Calu3 (cell line): ENCODE measurements around the gene PURB. TPM values are rescaled to one million over a fixed set of nuclear protein-coding genes. Genes with fewer than 3 reads are reported as not detected.
A peak's percentile ranks its signal among the peaks of the same experiment; 100 is the strongest.

Experiments used
- BruUV-seq: library from RNA; stranded (reverse); fragments of 400-500 nt; replicated peaks from 2 replicates; lab custom pipeline; 2021; lab: Mats Ljungman, UMichigan
- CTCF ChIA-PET: fragments of 300-600 bp; sonication (Branson Sonifier 250); formaldehyde crosslinking; loops from one replicate; lab custom pipeline; 2022; ENCODE audit warnings: antibody characterized with exemption; lab: Charles Lee
- DNase-seq: peaks from one replicate; pipeline ENCODE4 v3.0.0; 2022
- H3K27ac Mint-ChIP-seq: one replicate; pipeline ENCODE4 v1.8.0; 2022; ENCODE audit warnings: mixed read lengths; ENCODE audit not compliant: unreplicated experiment
- H3K27me3 Mint-ChIP-seq: one replicate; pipeline ENCODE4 v1.8.0; 2022; ENCODE audit warnings: mixed read lengths; ENCODE audit not compliant: unreplicated experiment
- H3K36me3 Mint-ChIP-seq: one replicate; pipeline ENCODE4 v1.8.0; 2022; ENCODE audit warnings: mild to moderate bottlenecking, moderate library complexity, mixed read lengths; ENCODE audit not compliant: insufficient read depth, unreplicated experiment
- H3K4me1 Mint-ChIP-seq: one replicate; pipeline ENCODE4 v1.8.0; 2022; ENCODE audit warnings: mild to moderate bottlenecking, low read depth, mixed read lengths; ENCODE audit not compliant: unreplicated experiment
- H3K4me3 Mint-ChIP-seq: one replicate; pipeline ENCODE4 v1.8.0; 2022; ENCODE audit warnings: mild to moderate bottlenecking, low read depth, moderate library complexity, mixed read lengths; ENCODE audit not compliant: unreplicated experiment
- H3K9me3 Mint-ChIP-seq: one replicate; pipeline ENCODE4 v1.8.0; 2022; ENCODE audit warnings: low read depth, mixed read lengths; ENCODE audit not compliant: unreplicated experiment
- intact Hi-C: fragments of 100-400 bp; cut with micrococcal nuclease; formaldehyde crosslinking; loops from one replicate; pipeline ENCODE4 v1.10.0; 2022; ENCODE audit not compliant: unreplicated experiment
- total RNA-seq: library from RNA; stranded (reverse); gene quantifications from 2 replicates; pipeline ENCODE4 v1.2.3, GENCODE V29; 2022
- TF ChIP-seq, protein P1 (sequence below): fragments of 200-600 bp; IDR thresholded peaks from one replicate; pipeline ENCODE4 v1.8.0; 2022; ENCODE audit warnings: antibody characterized with exemption; ENCODE audit not compliant: unreplicated experiment

Gene PURB
- total RNA-seq, 1 experiment from 2014 or later = 70.8 TPM

DNA sequence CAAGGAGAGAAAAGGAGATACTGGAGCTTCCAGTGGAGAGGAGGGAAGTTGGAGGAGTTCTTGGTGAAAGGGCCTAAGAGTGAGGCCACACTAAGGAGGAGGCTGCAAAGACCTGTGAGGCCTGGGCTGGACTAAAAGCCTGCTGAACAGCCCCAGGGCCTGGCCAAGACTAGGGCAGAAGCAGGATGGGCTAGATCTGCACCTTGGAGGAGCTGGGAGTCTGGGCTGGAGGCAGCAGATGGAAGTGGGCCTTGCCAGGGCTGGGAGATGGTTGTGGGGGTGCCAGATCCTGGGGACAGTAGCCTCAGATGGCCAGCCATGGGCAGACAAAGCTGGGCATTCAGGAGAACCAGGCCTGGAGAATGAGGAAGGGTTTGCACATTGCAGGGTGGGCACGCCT lies 6.5 kb upstream of the PURB start:
- DNase-seq = peak; percentile 21
- H3K4me1 Mint-ChIP-seq = no peaks in the 10 kb centered on the region
- BruUV-seq = no TSS peak
- TF ChIP-seq, protein P1, sequence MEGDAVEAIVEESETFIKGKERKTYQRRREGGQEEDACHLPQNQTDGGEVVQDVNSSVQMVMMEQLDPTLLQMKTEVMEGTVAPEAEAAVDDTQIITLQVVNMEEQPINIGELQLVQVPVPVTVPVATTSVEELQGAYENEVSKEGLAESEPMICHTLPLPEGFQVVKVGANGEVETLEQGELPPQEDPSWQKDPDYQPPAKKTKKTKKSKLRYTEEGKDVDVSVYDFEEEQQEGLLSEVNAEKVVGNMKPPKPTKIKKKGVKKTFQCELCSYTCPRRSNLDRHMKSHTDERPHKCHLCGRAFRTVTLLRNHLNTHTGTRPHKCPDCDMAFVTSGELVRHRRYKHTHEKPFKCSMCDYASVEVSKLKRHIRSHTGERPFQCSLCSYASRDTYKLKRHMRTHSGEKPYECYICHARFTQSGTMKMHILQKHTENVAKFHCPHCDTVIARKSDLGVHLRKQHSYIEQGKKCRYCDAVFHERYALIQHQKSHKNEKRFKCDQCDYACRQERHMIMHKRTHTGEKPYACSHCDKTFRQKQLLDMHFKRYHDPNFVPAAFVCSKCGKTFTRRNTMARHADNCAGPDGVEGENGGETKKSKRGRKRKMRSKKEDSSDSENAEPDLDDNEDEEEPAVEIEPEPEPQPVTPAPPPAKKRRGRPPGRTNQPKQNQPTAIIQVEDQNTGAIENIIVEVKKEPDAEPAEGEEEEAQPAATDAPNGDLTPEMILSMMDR = no peak
- H3K4me3 Mint-ChIP-seq = no peak overlapping the region
- H3K27ac Mint-ChIP-seq = no peak overlapping the region
- H3K9me3 Mint-ChIP-seq = no peaks in the 10 kb centered on the region
- CTCF ChIA-PET = interaction anchor here (1.4 kb wide), 1 partner anchor 12 kb away, joined by 3 read pairs; no protein-coding TSS in a partner anchor
- no peaks in the 10 kb centered on the region for H3K36me3 Mint-ChIP-seq
- H3K27me3 Mint-ChIP-seq = no peaks in the 10 kb centered on the region
- intact Hi-C loops = no loop called here

DNA sequence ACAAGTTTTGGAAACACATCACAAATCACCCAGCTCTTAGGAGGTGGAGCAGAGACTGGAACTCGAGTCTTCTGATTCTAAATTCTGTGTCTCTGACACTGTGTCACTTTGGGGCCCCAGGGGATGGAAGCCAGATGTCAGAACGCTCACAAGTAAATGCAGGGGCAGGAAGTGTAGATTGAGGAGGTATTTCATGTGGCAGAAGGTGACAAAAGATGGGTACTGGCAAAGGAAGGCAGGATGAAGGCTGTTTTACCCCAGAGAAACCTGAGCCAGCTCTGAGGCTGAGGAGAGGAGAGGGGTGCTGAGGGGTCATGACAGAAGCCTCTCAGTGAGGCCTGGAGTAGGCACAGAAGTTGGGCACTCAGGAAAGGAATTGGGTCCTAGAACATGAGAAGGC lies 6.0 kb upstream of the PURB start:
- no peaks in the 10 kb centered on the region for H3K9me3 Mint-ChIP-seq
- H3K27ac Mint-ChIP-seq = no peak overlapping the region
- TF ChIP-seq, protein P1 = no peak
- intact Hi-C loops = no loop called here
- no peaks in the 10 kb centered on the region for H3K4me1 Mint-ChIP-seq
- BruUV-seq = no TSS peak
- no peak overlapping the region for H3K4me3 Mint-ChIP-seq
- H3K27me3 Mint-ChIP-seq = no peaks in the 10 kb centered on the region
- no peak for DNase-seq
- CTCF ChIA-PET = interaction anchor here (1.4 kb wide), 1 partner anchor 12 kb away, joined by 3 read pairs; no protein-coding TSS in a partner anchor
- H3K36me3 Mint-ChIP-seq = no peaks in the 10 kb centered on the region

DNA sequence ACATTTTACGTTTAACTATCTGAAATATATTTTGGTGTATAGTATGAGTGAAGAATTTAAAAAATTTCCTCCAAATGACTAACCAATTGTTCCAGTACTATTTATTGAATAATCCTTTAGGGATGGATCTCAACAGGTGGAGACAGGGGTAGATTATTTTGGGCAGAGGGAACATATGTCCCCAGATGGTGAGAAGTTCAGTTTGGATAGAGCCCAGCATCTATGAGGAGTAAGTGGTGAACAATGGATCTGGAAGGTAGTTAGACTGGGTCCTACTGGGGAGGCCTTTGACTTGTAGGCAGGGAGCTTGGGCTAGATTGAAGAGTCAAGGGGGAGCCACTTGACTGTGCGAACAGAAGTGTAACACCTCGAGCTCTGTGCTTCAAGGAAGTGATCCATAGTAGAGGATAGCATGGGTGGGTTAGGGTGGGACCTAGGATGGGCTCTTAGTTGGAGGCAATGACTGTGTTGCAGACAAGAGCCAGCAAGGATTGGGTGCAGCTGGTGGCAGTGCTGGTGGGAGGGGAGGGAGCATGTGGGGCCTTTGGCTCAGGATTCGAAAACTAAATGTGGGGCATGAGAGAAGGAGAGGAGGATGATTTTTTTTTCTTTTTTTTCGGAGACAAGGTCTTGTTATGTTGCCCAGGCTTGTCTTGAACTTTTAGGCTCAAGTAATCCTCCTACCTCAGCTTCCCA lies 3.9 kb upstream of the PURB start:
- Mint-ChIP-seq H3K4me3 (no peak overlapping the region), H3K36me3 (peaks cover 19% of the 10 kb centered on the region), H3K27me3 (no peaks in the 10 kb centered on the region), H3K4me1 (peaks cover 11% of the 10 kb centered on the region), H3K27ac (no peak overlapping the region), H3K9me3 (no peaks in the 10 kb centered on the region)
- intact Hi-C loops = no loop called here
- TF ChIP-seq, protein P1 = no peak
- BruUV-seq = no TSS peak
- CTCF ChIA-PET = no interaction called here
- DNase-seq = no peak

DNA sequence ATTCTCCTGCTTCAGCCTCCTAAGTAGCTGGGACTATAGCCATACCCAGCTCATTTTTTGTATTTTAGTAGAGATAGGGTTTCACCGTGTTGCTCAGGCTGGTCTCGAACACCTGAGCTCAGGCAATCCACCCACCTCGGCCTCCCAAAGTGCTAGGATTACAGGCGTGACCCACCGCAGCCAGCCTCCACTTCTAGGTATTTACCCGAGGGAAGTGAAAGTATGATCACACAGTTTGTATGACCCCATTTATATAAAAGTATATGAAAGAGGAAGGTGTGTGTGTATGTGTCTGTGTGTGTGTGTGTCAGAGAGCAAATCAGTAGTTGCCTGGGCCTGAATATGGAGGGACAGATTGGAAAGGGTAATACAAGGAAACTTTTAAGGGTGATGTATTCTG lies 2.0 kb upstream of the PURB start:
- Mint-ChIP-seq H3K36me3 (peaks cover 39% of the 10 kb centered on the region), H3K4me1 (peaks cover 26% of the 10 kb centered on the region), H3K27ac (no peak overlapping the region), H3K27me3 (no peaks in the 10 kb centered on the region), H3K4me3 (no peak overlapping the region), H3K9me3 (no peaks in the 10 kb centered on the region)
- TF ChIP-seq, protein P1 = no peak
- CTCF ChIA-PET = no interaction called here
- DNase-seq = no peak
- no TSS peak for BruUV-seq
- intact Hi-C loops = no loop called here
